ENCODE results near the gene RNF6. TPM values are rescaled to one million over a fixed set of nuclear protein-coding genes. Genes with fewer than 3 reads are reported as not detected.

The RNF6 gene
- polyA plus RNA-seq, 3 donors: 8.9 to 20.3 (median 15.0) TPM

DNA sequence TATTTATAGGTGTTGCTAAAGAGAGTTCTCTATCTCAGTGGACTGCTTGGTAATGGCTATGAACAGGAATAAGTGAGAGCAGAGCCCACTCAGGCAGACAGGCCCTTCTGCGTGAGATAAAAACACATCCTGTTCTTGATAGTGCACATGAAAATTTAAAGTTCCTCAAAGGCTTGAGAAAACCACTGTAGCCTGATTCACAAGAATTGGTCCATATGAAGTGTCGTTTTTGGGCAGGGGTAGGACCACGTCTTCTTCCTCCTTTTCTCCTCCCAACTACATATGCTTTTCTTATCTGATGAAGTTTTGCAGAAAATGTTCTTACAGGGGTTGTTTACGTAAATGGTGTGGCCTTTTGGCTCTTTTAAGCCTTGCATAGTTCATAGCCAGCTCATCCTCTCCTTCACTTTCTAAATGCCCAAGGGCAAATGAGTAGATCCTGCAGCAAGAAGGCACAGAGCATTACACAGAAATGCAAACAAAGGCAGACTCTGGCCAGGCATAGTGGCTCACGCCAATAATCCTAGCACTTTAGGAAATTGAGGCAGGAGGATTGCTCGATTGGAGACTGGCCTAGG, 53.8 kb downstream of the RNF6 start:
- TF ChIP-seq, protein P1, sequence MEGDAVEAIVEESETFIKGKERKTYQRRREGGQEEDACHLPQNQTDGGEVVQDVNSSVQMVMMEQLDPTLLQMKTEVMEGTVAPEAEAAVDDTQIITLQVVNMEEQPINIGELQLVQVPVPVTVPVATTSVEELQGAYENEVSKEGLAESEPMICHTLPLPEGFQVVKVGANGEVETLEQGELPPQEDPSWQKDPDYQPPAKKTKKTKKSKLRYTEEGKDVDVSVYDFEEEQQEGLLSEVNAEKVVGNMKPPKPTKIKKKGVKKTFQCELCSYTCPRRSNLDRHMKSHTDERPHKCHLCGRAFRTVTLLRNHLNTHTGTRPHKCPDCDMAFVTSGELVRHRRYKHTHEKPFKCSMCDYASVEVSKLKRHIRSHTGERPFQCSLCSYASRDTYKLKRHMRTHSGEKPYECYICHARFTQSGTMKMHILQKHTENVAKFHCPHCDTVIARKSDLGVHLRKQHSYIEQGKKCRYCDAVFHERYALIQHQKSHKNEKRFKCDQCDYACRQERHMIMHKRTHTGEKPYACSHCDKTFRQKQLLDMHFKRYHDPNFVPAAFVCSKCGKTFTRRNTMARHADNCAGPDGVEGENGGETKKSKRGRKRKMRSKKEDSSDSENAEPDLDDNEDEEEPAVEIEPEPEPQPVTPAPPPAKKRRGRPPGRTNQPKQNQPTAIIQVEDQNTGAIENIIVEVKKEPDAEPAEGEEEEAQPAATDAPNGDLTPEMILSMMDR (IDR thresholded peaks at IDR 0.05): no peak
- Mint-ChIP-seq H3K36me3 (no peaks in the 10 kb centered on the region), H3K9me3 (peaks cover 0 to 4% (median 0%) of the 10 kb centered on the region in 7 donors), H3K27ac (no peak overlapping the region), H3K4me3 (no peak overlapping the region), H3K27me3 (ENCODE audit: low read depth in 3 of 3) (peaks cover 0 to 5% (median 0%) of the 10 kb centered on the region in 3 donors), H3K4me1 (no peaks in the 10 kb centered on the region)
- Histone ChIP-seq H3K36me3 (replicated peaks in 1 of 2; ENCODE audit: control insufficient read depth in 1 of 2, insufficient read depth in 2 of 2, low read length in 2 of 2) (no peaks in the 10 kb centered on the region), H3K27me3 (ENCODE audit: control insufficient read depth in 2 of 2, insufficient read depth in 2 of 2, low read length in 2 of 2) (no peaks in the 10 kb centered on the region), H3K4me1 (ENCODE audit: control insufficient read depth in 1 of 2, insufficient read depth in 2 of 2, low read length in 2 of 2) (no peaks in the 10 kb centered on the region), H3K79me2 (ENCODE audit: insufficient read depth, low read length) (no peaks in the 10 kb centered on the region), H3K9me3 (replicated peaks in 1 of 2; ENCODE audit: control insufficient read depth in 1 of 2, insufficient read depth in 1 of 2, low read length in 2 of 2) (no peaks in the 10 kb centered on the region), H3K4me3 (replicated peaks in 1 of 3; ENCODE audit: low read depth in 2 of 3, low read length in 3 of 3) (no peak overlapping the region), H3K9ac (ENCODE audit: insufficient read depth, low read length, poor library complexity, severe bottlenecking) (no peak overlapping the region), H3K4me2 (replicated peaks; ENCODE audit: extremely low read depth, low read length, poor library complexity, severe bottlenecking) (no peak overlapping the region), H3K27ac (ENCODE audit: low read depth in 1 of 2, low read length in 2 of 2) (no peak overlapping the region), H4K20me1 (ENCODE audit: insufficient read depth, low read length) (no peaks in the 10 kb centered on the region), H2AFZ (ENCODE audit: insufficient read depth, low read depth, low read length, poor library complexity, severe bottlenecking) (no peak overlapping the region)
- no peak for DNase-seq
- WGBS (ENCODE audit: insufficient coverage): 100% methylated on average over 1 of the region's 6 CpGs
- intact Hi-C loops (cut with micrococcal nuclease): no loop called here

DNA sequence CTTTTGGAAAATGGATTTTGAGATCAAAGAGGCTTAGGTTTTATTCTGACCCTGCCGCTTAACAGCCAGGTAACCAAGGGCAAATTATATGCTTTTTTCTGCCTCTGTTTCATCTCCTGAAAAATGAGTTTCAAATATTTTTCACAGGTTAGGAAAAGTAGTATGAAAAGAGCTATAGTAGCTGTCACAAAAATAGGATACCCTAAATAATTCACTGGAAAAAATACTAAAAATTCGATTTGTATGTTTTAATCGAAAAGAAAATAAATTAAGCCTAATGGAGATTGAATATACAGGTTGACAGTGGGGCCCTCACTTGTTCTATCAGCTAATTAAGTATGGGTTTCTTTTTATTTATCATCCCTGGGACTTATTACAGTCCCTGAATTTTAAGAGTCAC, 58.3 kb downstream of the RNF6 start:
- Histone ChIP-seq H3K36me3 (replicated peaks in 1 of 2; ENCODE audit: control insufficient read depth in 1 of 2, insufficient read depth in 2 of 2, low read length in 2 of 2) (no peaks in the 10 kb centered on the region), H3K79me2 (ENCODE audit: insufficient read depth, low read length) (no peaks in the 10 kb centered on the region), H2AFZ (ENCODE audit: insufficient read depth, low read depth, low read length, poor library complexity, severe bottlenecking) (no peak overlapping the region), H3K27me3 (ENCODE audit: control insufficient read depth in 2 of 2, insufficient read depth in 2 of 2, low read length in 2 of 2) (peaks cover 0 to 2% of the 10 kb centered on the region in 2 donors), H3K4me1 (ENCODE audit: control insufficient read depth in 1 of 2, insufficient read depth in 2 of 2, low read length in 2 of 2) (no peaks in the 10 kb centered on the region), H3K9me3 (replicated peaks in 1 of 2; ENCODE audit: control insufficient read depth in 1 of 2, insufficient read depth in 1 of 2, low read length in 2 of 2) (no peaks in the 10 kb centered on the region), H3K9ac (ENCODE audit: insufficient read depth, low read length, poor library complexity, severe bottlenecking) (no peak overlapping the region), H3K4me3 (replicated peaks in 1 of 3; ENCODE audit: low read depth in 2 of 3, low read length in 3 of 3) (no peak overlapping the region), H3K27ac (ENCODE audit: low read depth in 1 of 2, low read length in 2 of 2) (no peak overlapping the region), H4K20me1 (ENCODE audit: insufficient read depth, low read length) (no peaks in the 10 kb centered on the region), H3K4me2 (replicated peaks; ENCODE audit: extremely low read depth, low read length, poor library complexity, severe bottlenecking) (no peak overlapping the region)
- DNase-seq: no peak
- no peak overlapping the region for H3K27ac Mint-ChIP-seq
- no peaks in the 10 kb centered on the region for H3K4me1 Mint-ChIP-seq
- WGBS (ENCODE audit: insufficient coverage): no CpG with 5 or more reads among the region's 3 CpGs
- intact Hi-C loops (cut with micrococcal nuclease): no loop called here
- no peak overlapping the region for H3K4me3 Mint-ChIP-seq
- TF ChIP-seq, protein P1 (IDR thresholded peaks at IDR 0.05): no peak
- H3K27me3 Mint-ChIP-seq (ENCODE audit: low read depth in 3 of 3): peaks cover 5 to 8% (median 8%) of the 10 kb centered on the region in 3 donors
- no peaks in the 10 kb centered on the region for H3K36me3 Mint-ChIP-seq
- H3K9me3 Mint-ChIP-seq: peaks cover 0 to 4% (median 0%) of the 10 kb centered on the region in 7 donors

Other genes starting within 250 kb of the RNF6 start
- gene SHISA2, start 170.3 kb downstream of the RNF6 start, polyA plus RNA-seq: not detected
- 10 to 100 TPM in 1 of 3 donors, 1 to 10 TPM in 2; 3.0 to 10.9 (median 3.3) TPM for gene CDK8, start 31.8 kb upstream of the RNF6 start, polyA plus RNA-seq